Skeletal muscle satellite cell (primary cell): ENCODE results near the gene CROCC2.
A peak's percentile ranks its signal among the peaks of the same experiment; 100 is the strongest.

Source experiments
- H3K27me3 ChIP-seq: 2 replicates; pipeline ENCODE4 v1.7.0; 2013; ENCODE audit warnings: low read length; ENCODE audit not compliant: control insufficient read depth, insufficient read depth
- H3K36me3 ChIP-seq: 2 replicates; pipeline ENCODE4 v1.7.0; 2013; ENCODE audit warnings: mild to moderate bottlenecking, control low read depth, low read length; ENCODE audit not compliant: insufficient read depth
- H3K4me1 ChIP-seq: 2 replicates; pipeline ENCODE4 v1.7.0; 2013; ENCODE audit warnings: low read length; ENCODE audit not compliant: control insufficient read depth, insufficient read depth
- H3K4me2 ChIP-seq: 2 replicates; pipeline ENCODE4 v1.7.0; 2013; ENCODE audit warnings: mild to moderate bottlenecking, low read length
- H3K4me3 ChIP-seq: 2 replicates; pipeline ENCODE4 v1.7.0; 2013; ENCODE audit warnings: low read length
- H3K9ac ChIP-seq: 2 replicates; pipeline ENCODE4 v1.7.0; 2013; ENCODE audit warnings: mild to moderate bottlenecking, low read depth, low read length, moderate library complexity
- H3K9me3 ChIP-seq: replicated peaks from 2 replicates; pipeline ENCODE4 v1.7.0; 2013; ENCODE audit warnings: mild to moderate bottlenecking, control low read depth, low read length

The CROCC2 gene

GRCh38 chr2:241009601-241010530, 103.7 kb downstream of the CROCC2 start:
- peaks cover 6% of the 10 kb centered on the region for H3K36me3 ChIP-seq
- H3K4me2 ChIP-seq = peak overlapping the region; percentile 87
- peak overlapping the region; percentile 66 for H3K4me3 ChIP-seq
- peaks cover 2% of the 10 kb centered on the region for H3K9me3 ChIP-seq
- peak overlapping the region; percentile 67 for H3K9ac ChIP-seq
- peaks cover 29% of the 10 kb centered on the region for H3K4me1 ChIP-seq
- no peaks in the 10 kb centered on the region for H3K27me3 ChIP-seq

DNA sequence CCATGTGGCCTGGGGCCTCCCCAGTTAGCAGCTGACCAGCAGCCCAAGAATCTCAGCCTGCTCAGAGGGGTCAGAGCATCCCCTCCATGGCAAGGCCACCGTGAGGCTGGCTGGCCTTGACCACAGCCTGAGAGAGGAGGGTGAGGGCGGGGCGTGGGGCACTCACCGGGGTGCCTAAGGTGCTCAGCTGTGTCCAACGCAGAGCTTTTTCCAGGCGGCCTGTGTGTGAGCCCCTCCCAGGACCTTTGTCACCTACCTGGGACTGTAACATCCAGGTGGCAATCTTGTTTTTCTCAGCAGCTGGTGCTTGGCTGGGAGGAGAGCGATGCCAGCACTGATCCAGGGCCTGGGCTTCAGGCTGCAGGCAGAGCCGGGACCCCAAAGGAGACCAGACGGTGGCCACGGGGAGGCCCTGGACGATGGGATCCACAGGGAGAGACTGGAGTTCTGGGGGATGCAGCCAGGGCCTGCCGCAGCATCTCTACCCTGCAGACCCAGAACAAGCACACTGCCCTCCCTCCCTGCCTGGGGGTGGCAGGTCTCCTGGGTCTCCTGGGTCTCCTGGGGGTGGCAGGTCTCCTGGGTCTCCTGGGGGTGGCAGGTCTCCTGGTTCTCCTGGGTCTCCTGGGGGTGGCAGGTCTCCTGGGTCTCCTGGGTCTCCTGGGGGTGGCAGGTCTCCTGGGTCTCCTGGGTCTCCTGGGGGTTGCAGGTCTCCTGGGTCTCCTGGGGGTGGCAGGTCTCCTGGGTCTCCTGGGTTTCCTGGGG, 104.6 kb downstream of the CROCC2 start:
- H3K36me3 ChIP-seq = peaks cover 10% of the 10 kb centered on the region
- H3K4me2 ChIP-seq = peak overlapping the region; percentile 87
- peak overlapping the region; percentile 66 for H3K4me3 ChIP-seq
- H3K9ac ChIP-seq = peak overlapping the region; percentile 67
- H3K27me3 ChIP-seq = no peaks in the 10 kb centered on the region
- H3K9me3 ChIP-seq = no peaks in the 10 kb centered on the region
- H3K4me1 ChIP-seq = peaks cover 29% of the 10 kb centered on the region

- H3K4me1 ChIP-seq = peaks cover 29% of the 10 kb centered on the region
Observed at GRCh38 chr2:241011296-241011600, 105.1 kb downstream of the CROCC2 start.

DNA sequence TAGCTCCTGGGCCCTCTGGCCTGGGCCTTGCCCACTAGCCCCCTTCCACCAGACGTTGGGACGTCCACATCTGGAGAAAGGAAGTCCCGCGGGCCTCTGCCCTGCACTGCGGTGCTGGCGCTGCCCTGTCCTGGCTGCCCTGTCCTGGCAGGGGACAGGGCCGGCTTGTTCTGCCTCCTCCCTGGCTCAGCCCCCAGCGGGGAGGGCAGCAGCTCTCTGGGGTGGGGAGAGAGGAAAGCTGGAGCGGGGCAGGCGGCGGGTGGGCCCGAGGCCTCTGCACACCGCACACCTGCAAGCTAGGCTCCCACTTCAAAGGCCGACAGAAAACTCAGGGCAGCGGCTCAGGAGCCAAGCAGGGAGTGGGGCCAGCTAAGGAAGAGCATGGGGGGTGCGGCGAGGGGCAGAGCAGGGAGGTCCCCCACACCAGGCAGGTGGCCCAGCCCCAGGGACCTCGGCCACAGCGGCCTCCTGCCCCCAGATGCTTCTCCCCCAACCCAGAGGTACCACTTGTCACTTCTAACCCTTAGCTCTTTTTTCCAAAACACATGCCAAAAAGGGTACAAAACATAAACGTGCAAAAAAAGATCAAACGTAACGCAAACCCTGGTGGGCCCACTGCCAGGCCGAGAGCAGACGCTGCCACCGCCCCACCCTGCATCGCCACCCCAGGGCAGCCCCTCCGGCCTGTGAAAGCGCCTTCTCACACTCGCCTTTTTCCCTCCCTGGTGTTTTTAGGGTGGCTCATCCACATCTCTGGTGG, 105.8 kb downstream of the CROCC2 start:
- Histone ChIP-seq H3K4me3 (no peak overlapping the region), H3K9ac (no peak overlapping the region), H3K4me1 (peaks cover 29% of the 10 kb centered on the region), H3K9me3 (no peaks in the 10 kb centered on the region), H3K4me2 (no peak overlapping the region), H3K36me3 (peaks cover 10% of the 10 kb centered on the region), H3K27me3 (no peaks in the 10 kb centered on the region)

More at GRCh38 chr2:241011296-241011600, 105.1 kb downstream of the CROCC2 start:
- H3K9me3 ChIP-seq = no peaks in the 10 kb centered on the region
- H3K9ac ChIP-seq = no peak overlapping the region
- H3K27me3 ChIP-seq = no peaks in the 10 kb centered on the region
- no peak overlapping the region for H3K4me2 ChIP-seq
- no peak overlapping the region for H3K4me3 ChIP-seq
- H3K36me3 ChIP-seq = peaks cover 10% of the 10 kb centered on the region

GRCh38 chr2:241014224-241014623, 108.1 kb downstream of the CROCC2 start:
- no peak overlapping the region for H3K4me3 ChIP-seq
- peaks cover 25% of the 10 kb centered on the region for H3K36me3 ChIP-seq
- peaks cover 26% of the 10 kb centered on the region for H3K4me1 ChIP-seq
- H3K4me2 ChIP-seq = no peak overlapping the region
- H3K9ac ChIP-seq = no peak overlapping the region
- H3K27me3 ChIP-seq = no peaks in the 10 kb centered on the region
- no peaks in the 10 kb centered on the region for H3K9me3 ChIP-seq

DNA sequence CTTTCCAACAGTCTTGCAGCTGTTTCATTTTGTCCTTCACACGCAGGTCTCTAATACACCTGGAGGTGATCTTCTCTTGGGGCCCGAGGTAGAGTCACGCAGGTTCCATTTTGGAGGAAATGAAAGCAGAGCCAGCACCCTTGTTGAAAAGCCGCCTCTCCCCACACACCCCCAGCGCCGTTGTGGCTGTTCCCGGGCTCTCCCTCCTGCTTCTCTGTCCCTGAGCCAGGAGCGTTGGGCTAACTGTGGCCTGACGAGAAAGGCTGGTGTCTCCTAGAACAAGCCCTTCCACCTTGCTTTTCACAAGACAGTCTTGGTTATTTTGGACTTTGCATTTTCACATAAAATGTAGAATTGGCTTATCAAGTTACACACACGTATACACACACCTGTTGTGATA, 108.6 kb downstream of the CROCC2 start:
- Histone ChIP-seq H3K4me3 (no peak overlapping the region), H3K4me2 (no peak overlapping the region), H3K4me1 (peaks cover 20% of the 10 kb centered on the region), H3K9me3 (no peaks in the 10 kb centered on the region), H3K27me3 (no peaks in the 10 kb centered on the region), H3K36me3 (peaks cover 26% of the 10 kb centered on the region), H3K9ac (no peak overlapping the region)

DNA sequence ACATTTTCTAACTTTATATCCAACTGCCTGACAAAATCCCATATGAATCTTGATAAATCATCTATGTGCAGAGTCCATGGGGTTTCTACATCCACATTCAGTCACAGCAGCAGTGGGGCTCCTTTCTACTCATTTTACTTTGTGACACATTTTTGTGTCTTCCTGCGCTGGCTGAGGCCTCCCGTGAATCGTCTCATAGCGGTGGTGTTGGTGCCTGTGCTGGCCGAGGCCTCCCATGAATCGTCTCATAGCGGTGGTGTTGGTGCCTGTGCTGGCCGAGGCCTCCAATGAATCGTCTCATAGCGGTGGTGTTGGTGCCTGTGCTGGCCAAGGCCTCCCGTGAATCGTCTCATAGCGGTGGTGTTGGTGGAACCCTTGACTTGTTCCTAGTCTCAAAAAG, 109.3 kb downstream of the CROCC2 start:
- H3K27me3 ChIP-seq = no peaks in the 10 kb centered on the region
- H3K9ac ChIP-seq = no peak overlapping the region
- no peaks in the 10 kb centered on the region for H3K9me3 ChIP-seq
- peaks cover 30% of the 10 kb centered on the region for H3K36me3 ChIP-seq
- no peak overlapping the region for H3K4me2 ChIP-seq
- H3K4me3 ChIP-seq = no peak overlapping the region
- H3K4me1 ChIP-seq = peaks cover 14% of the 10 kb centered on the region

DNA sequence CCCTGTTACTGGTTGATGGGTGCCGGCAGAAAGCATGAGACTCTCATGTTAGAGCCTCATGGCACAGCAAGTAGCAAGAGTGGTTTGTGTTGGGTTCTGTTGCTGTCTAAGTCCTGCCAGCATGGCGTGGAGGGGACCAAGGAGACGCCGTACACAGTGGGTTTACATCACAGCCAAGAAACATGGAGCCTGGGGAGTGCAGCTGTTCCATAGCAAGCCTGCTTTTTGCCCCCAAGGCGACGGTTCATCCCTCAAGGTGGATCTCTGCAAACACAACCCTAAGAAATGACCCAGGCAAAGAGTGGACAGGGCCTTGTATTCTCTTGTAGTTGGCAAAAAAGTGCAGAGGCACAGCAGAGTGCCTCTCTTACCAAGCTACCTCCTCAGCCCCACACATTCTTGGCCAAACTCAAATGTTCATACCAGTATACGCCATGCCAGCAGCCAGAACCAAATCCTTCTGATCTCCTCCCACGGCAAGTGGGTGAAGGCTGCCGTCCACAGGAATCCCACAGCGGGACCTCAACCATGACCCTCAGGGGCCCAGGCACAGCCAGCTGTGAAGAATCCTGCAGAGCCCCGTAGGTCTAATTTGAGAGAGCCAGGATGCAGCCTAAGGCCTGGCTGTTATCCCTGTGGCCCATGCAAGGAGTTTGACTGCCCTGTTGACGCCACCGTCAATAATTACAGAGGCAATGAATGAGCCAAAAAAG, 111.2 kb downstream of the CROCC2 start:
- no peaks in the 10 kb centered on the region for H3K27me3 ChIP-seq
- H3K9me3 ChIP-seq = no peaks in the 10 kb centered on the region
- peaks cover 10% of the 10 kb centered on the region for H3K4me1 ChIP-seq
- H3K4me3 ChIP-seq = no peak overlapping the region
- H3K36me3 ChIP-seq = peaks cover 28% of the 10 kb centered on the region
- H3K9ac ChIP-seq = no peak overlapping the region
- H3K4me2 ChIP-seq = no peak overlapping the region

DNA sequence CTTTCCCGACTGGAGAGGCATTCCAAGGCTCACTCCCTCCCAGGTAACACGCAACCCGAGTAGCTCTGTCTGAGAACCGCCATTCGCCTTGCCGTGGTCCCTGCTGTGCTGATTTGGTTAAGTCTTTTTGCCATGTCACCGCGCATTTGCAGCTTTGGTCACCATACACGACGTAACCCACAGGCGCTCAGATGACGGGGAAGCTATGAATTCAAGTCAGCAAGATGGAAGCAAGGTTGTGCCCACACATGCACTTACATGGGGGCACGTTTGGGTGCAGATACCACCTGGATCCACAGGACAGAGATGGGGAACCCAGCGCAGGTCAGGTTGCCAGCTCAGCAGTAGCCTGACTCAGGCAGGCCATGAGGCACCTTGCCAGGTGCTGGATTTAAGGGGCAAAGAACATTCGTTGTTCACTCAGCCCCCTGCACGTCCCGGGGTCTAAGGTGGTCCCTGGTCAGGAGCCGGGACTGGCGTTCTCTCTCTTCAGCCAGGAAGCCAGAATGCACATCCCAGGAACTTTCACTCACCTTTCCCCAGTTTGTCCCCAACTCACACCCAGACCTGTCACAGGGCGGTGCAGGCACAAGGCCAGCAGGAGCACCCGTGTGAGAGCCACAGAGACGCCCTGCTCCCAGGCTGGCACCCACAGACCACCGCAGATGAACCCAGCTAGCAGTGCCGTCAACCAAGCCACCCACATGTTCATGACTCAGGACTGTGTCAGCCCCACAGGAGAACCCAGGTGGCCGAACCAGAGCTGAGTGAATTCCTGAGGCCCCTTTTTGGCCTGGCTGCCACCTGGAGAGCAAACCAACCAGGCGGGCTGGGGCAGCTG, 112.1 kb downstream of the CROCC2 start:
- no peak overlapping the region for H3K9ac ChIP-seq
- peaks cover 10% of the 10 kb centered on the region for H3K4me1 ChIP-seq
- H3K9me3 ChIP-seq = no peaks in the 10 kb centered on the region
- H3K4me2 ChIP-seq = no peak overlapping the region
- H3K27me3 ChIP-seq = no peaks in the 10 kb centered on the region
- peaks cover 28% of the 10 kb centered on the region for H3K36me3 ChIP-seq
- no peak overlapping the region for H3K4me3 ChIP-seq

DNA sequence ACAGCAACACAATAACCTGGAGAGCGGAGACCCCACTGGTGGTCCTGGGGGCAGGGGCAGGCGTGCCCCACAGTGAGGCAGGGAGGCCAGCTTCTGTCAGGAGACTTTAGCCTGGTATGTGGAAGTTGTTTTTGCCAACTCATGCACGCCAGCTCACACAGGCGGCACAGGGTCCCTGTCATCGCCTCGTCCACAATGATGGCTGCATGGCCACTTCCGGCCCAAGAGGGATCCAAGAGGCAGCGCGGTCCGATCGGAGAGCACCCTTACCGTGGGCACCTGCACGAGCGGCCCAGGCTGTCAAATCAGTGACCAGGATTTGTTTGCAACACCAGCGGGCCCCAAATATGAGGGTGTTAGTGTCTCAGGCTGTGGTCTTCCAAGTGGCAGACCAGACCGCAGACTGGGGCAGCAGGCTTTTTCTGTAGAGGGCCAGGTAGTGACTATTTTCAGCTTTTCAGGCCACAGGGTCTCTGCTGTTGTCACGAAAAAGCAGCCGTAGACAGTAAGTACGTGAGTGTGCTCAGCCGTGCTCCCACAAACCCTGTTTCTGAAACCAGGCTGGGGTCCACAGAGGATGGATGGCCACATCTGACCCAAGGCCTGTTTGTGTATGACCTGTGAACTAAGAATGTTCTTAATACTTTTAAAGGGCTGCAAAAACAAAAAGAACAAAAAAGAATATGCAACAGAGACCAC, 113.5 kb downstream of the CROCC2 start:
- no peaks in the 10 kb centered on the region for H3K27me3 ChIP-seq
- H3K36me3 ChIP-seq = peaks cover 24% of the 10 kb centered on the region
- H3K4me3 ChIP-seq = no peak overlapping the region
- H3K4me2 ChIP-seq = no peak overlapping the region
- no peak overlapping the region for H3K9ac ChIP-seq
- no peaks in the 10 kb centered on the region for H3K9me3 ChIP-seq
- H3K4me1 ChIP-seq = peaks cover 10% of the 10 kb centered on the region
